SK-N-SH treated with all-trans-retinoic acid at 6 μM for 48 hours (cell line): ENCODE measurements around the gene PES1.

Experiments used
- ATAC-seq: fragments of 200-7000 bp; cut with Tn5 transposase; 3 replicates; pipeline ENCODE4 v1.9.1; 2020; ENCODE audit warnings: mild to moderate bottlenecking, moderate library complexity
- ARNTL ChIP-seq: fragments of 450-650 bp; formaldehyde crosslinking; IDR thresholded peaks from 2 replicates; pipeline ENCODE4 v1.5.0; 2020; ENCODE audit warnings: low read depth, mild to moderate bottlenecking, moderate library complexity, borderline replicate concordance
- BACH2 ChIP-seq: fragments of 250-450 bp; sonication (Bioruptor Pico); IDR thresholded peaks from 2 replicates; pipeline ENCODE4 v1.9.0; 2021; ENCODE audit warnings: mild to moderate bottlenecking, borderline replicate concordance
- CSDC2 ChIP-seq: fragments of 250-450 bp; sonication (Bioruptor Pico); IDR thresholded peaks from 2 replicates; pipeline ENCODE4 v1.5.0; 2020; ENCODE audit warnings: mild to moderate bottlenecking, moderate library complexity
- ESRRG ChIP-seq: fragments of 250-450 bp; sonication (Bioruptor Pico); IDR thresholded peaks from 2 replicates; pipeline ENCODE4 v1.6.1; 2021; ENCODE audit warnings: mild to moderate bottlenecking
- GLIS3 ChIP-seq: fragments of 250-450 bp; sonication (Bioruptor Pico); IDR thresholded peaks from 2 replicates; pipeline ENCODE4 v1.5.0; 2020; ENCODE audit warnings: mild to moderate bottlenecking, moderate library complexity
- ISL1 ChIP-seq: fragments of 250-450 bp; sonication (Bioruptor Pico); IDR thresholded peaks from 2 replicates; pipeline ENCODE4 v2.1.2; 2022; ENCODE audit warnings: mild to moderate bottlenecking, moderate library complexity
- OSR1 ChIP-seq: fragments of 250-450 bp; sonication (Bioruptor Pico); IDR thresholded peaks from 2 replicates; pipeline ENCODE4 v1.8.0; 2022; ENCODE audit warnings: moderate library complexity, mild to moderate bottlenecking, inconsistent platforms
- PPARA ChIP-seq: fragments of 250-450 bp; sonication (Bioruptor Pico); IDR thresholded peaks from 2 replicates; pipeline ENCODE4 v1.5.0; 2020; ENCODE audit warnings: mild to moderate bottlenecking, borderline replicate concordance
- RARB ChIP-seq: fragments of 250-450 bp; sonication (Bioruptor Pico); IDR thresholded peaks from 2 replicates; pipeline ENCODE4 v1.8.0; 2021; ENCODE audit warnings: mild to moderate bottlenecking, moderate library complexity
- TOX ChIP-seq: fragments of 250-450 bp; sonication (Bioruptor Pico); IDR thresholded peaks from 2 replicates; pipeline ENCODE4 v1.8.0; 2021; ENCODE audit warnings: mild to moderate bottlenecking, moderate library complexity, borderline replicate concordance
- ZC3H10 ChIP-seq: fragments of 250-450 bp; sonication (Bioruptor Pico); IDR thresholded peaks from 2 replicates; pipeline ENCODE4 v1.5.1; 2021; ENCODE audit warnings: mild to moderate bottlenecking, moderate library complexity
- ZFP3 ChIP-seq: fragments of 250-450 bp; sonication (Bioruptor Pico); IDR thresholded peaks from 2 replicates; pipeline ENCODE4 v1.5.0; 2020; ENCODE audit warnings: mild to moderate bottlenecking, moderate library complexity
- ZFP30 ChIP-seq: fragments of 450-650 bp; formaldehyde crosslinking; IDR thresholded peaks from 2 replicates; pipeline ENCODE4 v1.5.0; 2022; ENCODE audit warnings: mild to moderate bottlenecking, moderate library complexity
- ZNF565 ChIP-seq: fragments of 450-650 bp; formaldehyde crosslinking; conservative IDR thresholded peaks from 2 replicates; pipeline ENCODE4 v1.5.0; 2020; ENCODE audit warnings: low read depth, mild to moderate bottlenecking, moderate library complexity
- ZNF70 ChIP-seq: fragments of 450-650 bp; formaldehyde crosslinking; IDR thresholded peaks from 2 replicates; pipeline ENCODE4 v1.5.0; 2020; ENCODE audit warnings: mild to moderate bottlenecking, moderate library complexity
- ZNF8 ChIP-seq: fragments of 450-650 bp; formaldehyde crosslinking; IDR thresholded peaks from 2 replicates; pipeline ENCODE4 v1.5.0; 2020; ENCODE audit warnings: mild to moderate bottlenecking, moderate library complexity
- TF ChIP-seq, protein P1 (sequence below): fragments of 250-450 bp; sonication (Bioruptor Pico); IDR thresholded peaks from 2 replicates; pipeline ENCODE4 v1.5.0; 2020; ENCODE audit warnings: mild to moderate bottlenecking, moderate library complexity
- TF ChIP-seq, protein P2 (sequence below): fragments of 250-450 bp; sonication (Bioruptor Pico); IDR thresholded peaks from 2 replicates; pipeline ENCODE4 v1.5.1; 2020; ENCODE audit warnings: low read depth, mild to moderate bottlenecking, moderate library complexity
- TF ChIP-seq, protein P3 (sequence below): fragments of 250-450 bp; sonication (Bioruptor Pico); IDR thresholded peaks from 2 replicates; pipeline ENCODE4 v1.8.0; 2021; ENCODE audit warnings: low read depth, mild to moderate bottlenecking, moderate library complexity, borderline replicate concordance
- TF ChIP-seq, protein P4 (sequence below): fragments of 250-450 bp; sonication (Bioruptor Pico); IDR thresholded peaks from 2 replicates; pipeline ENCODE4 v1.5.1; 2021; ENCODE audit warnings: mild to moderate bottlenecking, moderate library complexity
- TF ChIP-seq, protein P5 (sequence below): fragments of 250-450 bp; sonication (Bioruptor Pico); IDR thresholded peaks from 2 replicates; pipeline ENCODE4 v1.8.0; 2020; ENCODE audit warnings: mild to moderate bottlenecking, moderate library complexity, borderline replicate concordance

The PES1 gene

DNA sequence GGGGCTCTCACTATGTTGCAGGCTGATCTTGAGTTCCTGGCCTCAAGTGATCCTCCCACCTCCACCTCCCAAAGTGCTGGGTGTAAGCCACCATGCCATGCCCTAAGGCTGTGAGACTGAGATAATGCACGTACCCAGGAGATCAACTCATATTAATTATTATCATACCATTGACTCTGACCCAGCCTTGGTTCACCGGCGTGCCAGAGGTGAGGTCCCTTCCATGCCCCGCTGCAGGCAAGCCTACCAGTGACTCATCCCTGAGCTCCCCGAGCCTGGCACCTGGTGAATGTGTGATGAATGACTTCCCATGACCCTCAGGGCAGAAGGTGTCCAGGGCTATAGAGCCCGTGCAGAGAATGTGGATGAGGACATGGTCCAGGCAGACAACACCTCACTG lies 29.3 kb downstream of the PES1 start:
- no peak for TF ChIP-seq PPARA (CRISPR knock-in tag)
- no peak for TF ChIP-seq ESRRG (CRISPR knock-in tag)
- TF ChIP-seq TOX (CRISPR knock-in tag) = no peak
- no peak for TF ChIP-seq ARNTL
- no peak for TF ChIP-seq ZFP30 (CRISPR knock-in tag)
- TF ChIP-seq, protein P1, sequence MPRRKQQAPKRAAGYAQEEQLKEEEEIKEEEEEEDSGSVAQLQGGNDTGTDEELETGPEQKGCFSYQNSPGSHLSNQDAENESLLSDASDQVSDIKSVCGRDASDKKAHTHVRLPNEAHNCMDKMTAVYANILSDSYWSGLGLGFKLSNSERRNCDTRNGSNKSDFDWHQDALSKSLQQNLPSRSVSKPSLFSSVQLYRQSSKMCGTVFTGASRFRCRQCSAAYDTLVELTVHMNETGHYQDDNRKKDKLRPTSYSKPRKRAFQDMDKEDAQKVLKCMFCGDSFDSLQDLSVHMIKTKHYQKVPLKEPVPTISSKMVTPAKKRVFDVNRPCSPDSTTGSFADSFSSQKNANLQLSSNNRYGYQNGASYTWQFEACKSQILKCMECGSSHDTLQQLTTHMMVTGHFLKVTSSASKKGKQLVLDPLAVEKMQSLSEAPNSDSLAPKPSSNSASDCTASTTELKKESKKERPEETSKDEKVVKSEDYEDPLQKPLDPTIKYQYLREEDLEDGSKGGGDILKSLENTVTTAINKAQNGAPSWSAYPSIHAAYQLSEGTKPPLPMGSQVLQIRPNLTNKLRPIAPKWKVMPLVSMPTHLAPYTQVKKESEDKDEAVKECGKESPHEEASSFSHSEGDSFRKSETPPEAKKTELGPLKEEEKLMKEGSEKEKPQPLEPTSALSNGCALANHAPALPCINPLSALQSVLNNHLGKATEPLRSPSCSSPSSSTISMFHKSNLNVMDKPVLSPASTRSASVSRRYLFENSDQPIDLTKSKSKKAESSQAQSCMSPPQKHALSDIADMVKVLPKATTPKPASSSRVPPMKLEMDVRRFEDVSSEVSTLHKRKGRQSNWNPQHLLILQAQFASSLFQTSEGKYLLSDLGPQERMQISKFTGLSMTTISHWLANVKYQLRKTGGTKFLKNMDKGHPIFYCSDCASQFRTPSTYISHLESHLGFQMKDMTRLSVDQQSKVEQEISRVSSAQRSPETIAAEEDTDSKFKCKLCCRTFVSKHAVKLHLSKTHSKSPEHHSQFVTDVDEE (CRISPR knock-in tag) = no peak
- TF ChIP-seq ZNF8 (CRISPR knock-in tag) = no peak
- no peak for TF ChIP-seq BACH2 (CRISPR knock-in tag)
- TF ChIP-seq ZFP3 (CRISPR knock-in tag) = no peak
- TF ChIP-seq, protein P2, sequence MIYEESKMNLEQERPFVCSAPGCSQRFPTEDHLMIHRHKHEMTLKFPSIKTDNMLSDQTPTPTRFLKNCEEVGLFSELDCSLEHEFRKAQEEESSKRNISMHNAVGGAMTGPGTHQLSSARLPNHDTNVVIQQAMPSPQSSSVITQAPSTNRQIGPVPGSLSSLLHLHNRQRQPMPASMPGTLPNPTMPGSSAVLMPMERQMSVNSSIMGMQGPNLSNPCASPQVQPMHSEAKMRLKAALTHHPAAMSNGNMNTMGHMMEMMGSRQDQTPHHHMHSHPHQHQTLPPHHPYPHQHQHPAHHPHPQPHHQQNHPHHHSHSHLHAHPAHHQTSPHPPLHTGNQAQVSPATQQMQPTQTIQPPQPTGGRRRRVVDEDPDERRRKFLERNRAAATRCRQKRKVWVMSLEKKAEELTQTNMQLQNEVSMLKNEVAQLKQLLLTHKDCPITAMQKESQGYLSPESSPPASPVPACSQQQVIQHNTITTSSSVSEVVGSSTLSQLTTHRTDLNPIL = no peak
- TF ChIP-seq, protein P3, sequence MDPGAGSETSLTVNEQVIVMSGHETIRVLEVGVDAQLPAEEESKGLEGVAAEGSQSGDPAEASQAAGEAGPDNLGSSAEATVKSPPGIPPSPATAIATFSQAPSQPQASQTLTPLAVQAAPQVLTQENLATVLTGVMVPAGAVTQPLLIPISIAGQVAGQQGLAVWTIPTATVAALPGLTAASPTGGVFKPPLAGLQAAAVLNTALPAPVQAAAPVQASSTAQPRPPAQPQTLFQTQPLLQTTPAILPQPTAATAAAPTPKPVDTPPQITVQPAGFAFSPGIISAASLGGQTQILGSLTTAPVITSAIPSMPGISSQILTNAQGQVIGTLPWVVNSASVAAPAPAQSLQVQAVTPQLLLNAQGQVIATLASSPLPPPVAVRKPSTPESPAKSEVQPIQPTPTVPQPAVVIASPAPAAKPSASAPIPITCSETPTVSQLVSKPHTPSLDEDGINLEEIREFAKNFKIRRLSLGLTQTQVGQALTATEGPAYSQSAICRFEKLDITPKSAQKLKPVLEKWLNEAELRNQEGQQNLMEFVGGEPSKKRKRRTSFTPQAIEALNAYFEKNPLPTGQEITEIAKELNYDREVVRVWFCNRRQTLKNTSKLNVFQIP (CRISPR knock-in tag) = no peak
- TF ChIP-seq ZNF565 (CRISPR knock-in tag) = no peak
- TF ChIP-seq CSDC2 (CRISPR knock-in tag) = no peak
- TF ChIP-seq RARB (CRISPR knock-in tag) = no peak
- no peak for TF ChIP-seq ZNF70 (CRISPR knock-in tag)
- TF ChIP-seq GLIS3 (CRISPR knock-in tag) = no peak
- TF ChIP-seq OSR1 (CRISPR knock-in tag) = no peak
- ATAC-seq = no peak

DNA sequence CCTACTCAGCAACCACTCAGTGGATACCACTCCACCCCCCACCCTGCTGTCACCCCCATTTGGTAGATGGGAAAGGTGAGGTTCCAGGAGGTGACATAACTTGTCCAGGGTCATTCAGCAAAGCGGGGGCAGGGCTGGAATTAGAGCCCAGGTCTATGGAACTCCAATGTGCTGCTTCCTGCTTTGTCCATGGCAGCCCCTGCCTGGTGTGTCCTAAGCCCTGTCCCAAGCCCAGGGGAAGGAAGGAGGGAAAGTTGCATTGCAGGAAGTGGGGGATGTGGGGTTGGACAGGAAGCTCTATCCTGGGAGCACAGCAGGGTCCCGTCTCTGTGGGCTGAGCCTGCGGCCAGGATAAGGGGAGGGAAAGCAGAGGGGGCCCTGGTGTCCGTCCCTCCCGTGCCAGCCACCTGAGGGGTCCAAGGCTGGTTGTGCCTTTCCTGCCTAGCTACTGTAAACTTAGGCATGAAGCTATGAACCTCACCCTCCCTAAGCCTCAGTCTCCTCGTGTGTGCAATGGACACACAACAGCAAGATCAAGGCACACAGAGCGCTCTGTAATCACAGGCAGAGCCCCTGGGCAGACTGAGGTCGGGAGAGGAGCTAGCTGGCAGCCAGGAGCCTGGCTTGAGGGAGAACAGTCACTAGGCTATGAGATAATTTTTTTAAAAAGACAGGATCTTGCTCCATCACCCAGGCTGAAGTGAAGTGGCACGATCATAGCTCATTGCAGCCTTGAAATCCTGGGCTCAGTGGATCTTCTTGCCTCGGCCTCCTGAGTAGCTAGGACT lies 30.1 kb downstream of the PES1 start:
- no peak for ATAC-seq
- TF ChIP-seq ZFP30 (CRISPR knock-in tag) (no peak), OSR1 (CRISPR knock-in tag) (no peak), ZNF565 (CRISPR knock-in tag) (no peak), ISL1 (CRISPR knock-in tag) (no peak), ZNF70 (CRISPR knock-in tag) (no peak), ZFP3 (CRISPR knock-in tag) (no peak), PPARA (CRISPR knock-in tag) (no peak), ZNF8 (CRISPR knock-in tag) (no peak), ZC3H10 (CRISPR knock-in tag) (no peak)
- TF ChIP-seq, protein P2 = no peak
- TF ChIP-seq, protein P4, sequence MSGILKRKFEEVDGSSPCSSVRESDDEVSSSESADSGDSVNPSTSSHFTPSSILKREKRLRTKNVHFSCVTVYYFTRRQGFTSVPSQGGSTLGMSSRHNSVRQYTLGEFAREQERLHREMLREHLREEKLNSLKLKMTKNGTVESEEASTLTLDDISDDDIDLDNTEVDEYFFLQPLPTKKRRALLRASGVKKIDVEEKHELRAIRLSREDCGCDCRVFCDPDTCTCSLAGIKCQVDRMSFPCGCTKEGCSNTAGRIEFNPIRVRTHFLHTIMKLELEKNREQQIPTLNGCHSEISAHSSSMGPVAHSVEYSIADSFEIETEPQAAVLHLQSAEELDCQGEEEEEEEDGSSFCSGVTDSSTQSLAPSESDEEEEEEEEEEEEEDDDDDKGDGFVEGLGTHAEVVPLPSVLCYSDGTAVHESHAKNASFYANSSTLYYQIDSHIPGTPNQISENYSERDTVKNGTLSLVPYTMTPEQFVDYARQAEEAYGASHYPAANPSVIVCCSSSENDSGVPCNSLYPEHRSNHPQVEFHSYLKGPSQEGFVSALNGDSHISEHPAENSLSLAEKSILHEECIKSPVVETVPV (CRISPR knock-in tag) = no peak
- TF ChIP-seq, protein P5, sequence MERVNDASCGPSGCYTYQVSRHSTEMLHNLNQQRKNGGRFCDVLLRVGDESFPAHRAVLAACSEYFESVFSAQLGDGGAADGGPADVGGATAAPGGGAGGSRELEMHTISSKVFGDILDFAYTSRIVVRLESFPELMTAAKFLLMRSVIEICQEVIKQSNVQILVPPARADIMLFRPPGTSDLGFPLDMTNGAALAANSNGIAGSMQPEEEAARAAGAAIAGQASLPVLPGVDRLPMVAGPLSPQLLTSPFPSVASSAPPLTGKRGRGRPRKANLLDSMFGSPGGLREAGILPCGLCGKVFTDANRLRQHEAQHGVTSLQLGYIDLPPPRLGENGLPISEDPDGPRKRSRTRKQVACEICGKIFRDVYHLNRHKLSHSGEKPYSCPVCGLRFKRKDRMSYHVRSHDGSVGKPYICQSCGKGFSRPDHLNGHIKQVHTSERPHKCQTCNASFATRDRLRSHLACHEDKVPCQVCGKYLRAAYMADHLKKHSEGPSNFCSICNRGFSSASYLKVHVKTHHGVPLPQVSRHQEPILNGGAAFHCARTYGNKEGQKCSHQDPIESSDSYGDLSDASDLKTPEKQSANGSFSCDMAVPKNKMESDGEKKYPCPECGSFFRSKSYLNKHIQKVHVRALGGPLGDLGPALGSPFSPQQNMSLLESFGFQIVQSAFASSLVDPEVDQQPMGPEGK (CRISPR knock-in tag) = no peak

DNA sequence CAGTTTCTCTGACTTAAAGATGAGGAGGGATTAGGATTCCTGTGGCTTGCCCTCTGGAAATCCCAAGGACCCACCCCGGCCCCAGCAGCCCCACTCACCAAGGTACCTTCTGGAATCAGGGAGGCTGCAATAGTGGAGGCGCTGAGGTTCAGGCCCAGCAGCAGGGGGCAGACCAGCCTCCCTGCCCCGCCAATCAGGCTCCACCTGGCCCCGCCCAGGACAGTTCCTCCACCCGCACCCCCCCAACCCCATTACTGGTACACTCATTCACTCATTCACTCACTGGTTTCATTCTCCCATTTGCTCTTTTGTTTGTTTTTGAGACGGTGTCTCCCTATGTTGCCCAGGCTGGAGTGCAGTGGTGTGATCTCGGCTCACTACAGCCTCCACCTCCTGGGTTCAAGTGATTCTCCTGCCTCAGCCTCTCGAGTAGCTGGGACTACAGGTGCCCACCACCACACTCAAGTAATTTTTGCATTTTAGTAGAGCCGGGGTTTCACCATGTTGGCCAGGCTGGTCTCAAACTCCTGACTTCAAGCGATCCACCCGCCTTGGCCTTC lies 31.0 kb downstream of the PES1 start:
- peak; percentile 59 for ATAC-seq
